Activated CD8-positive, alpha-beta T cell treated with anti-CD3 and anti-CD28 coated beads for 36 hours (primary cell): ENCODE data around the gene STXBP4. TPM values are rescaled to one million over a fixed set of nuclear protein-coding genes. Genes with fewer than 3 reads are reported as not detected.

Experiments used
- ATAC-seq: fragments of 200-7000 bp; cut with Tn5 transposase; one replicate; pipeline ENCODE4 v1.10.0; 2021; ENCODE audit warnings: mild to moderate bottlenecking, moderate library complexity
- CTCF ChIA-PET: fragments of 350-600 bp; sonication (Branson Sonifier 250); formaldehyde crosslinking; loops from one replicate; lab custom pipeline; 2021; ENCODE audit warnings: antibody characterized with exemption; lab: Charles Lee
- POLR2A ChIA-PET: fragments of 350-600 bp; sonication (Branson Sonifier 250); formaldehyde crosslinking; loops from one replicate; lab custom pipeline; 2021; ENCODE audit warnings: antibody characterized with exemption; lab: Charles Lee
- DNase-seq: peaks from one replicate; pipeline ENCODE4 v3.0.0-alpha.2; 2020
- H3K27ac Mint-ChIP-seq: one replicate; pipeline ENCODE4 v1.8.0; 2021; ENCODE audit warnings: mild to moderate bottlenecking, mixed read lengths
- H3K27me3 Mint-ChIP-seq: one replicate; pipeline ENCODE4 v1.8.0; 2021; ENCODE audit warnings: mixed read lengths
- H3K36me3 Mint-ChIP-seq: one replicate; pipeline ENCODE4 v1.8.0; 2021; ENCODE audit warnings: low read depth, mixed read lengths
- H3K4me1 Mint-ChIP-seq: one replicate; pipeline ENCODE4 v1.8.0; 2021; ENCODE audit warnings: low read depth, mixed read lengths
- H3K4me3 Mint-ChIP-seq: one replicate; pipeline ENCODE4 v1.8.0; 2021; ENCODE audit warnings: mild to moderate bottlenecking, moderate library complexity, mixed read lengths
- H3K9me3 Mint-ChIP-seq: one replicate; pipeline ENCODE4 v1.8.0; 2021; ENCODE audit warnings: mixed read lengths
- intact Hi-C: fragments of 100-400 bp; cut with micrococcal nuclease; formaldehyde crosslinking; loops from one replicate; pipeline ENCODE4 v1.10.0; 2022
- total RNA-seq, 2 experiments: library from RNA; stranded (reverse); gene quantifications; one replicate each; pipeline ENCODE4 v1.2.3, GENCODE V29; 2021
- TF ChIP-seq, protein P1 (sequence below): fragments of 200-600 bp; IDR thresholded peaks from one replicate; pipeline ENCODE4 v1.8.0; 2022; ENCODE audit warnings: antibody characterized with exemption, mild to moderate bottlenecking

STXBP4 gene
- total RNA-seq, 2 experiments from 2014 or later, result 4.8 to 6.4 TPM

DNA sequence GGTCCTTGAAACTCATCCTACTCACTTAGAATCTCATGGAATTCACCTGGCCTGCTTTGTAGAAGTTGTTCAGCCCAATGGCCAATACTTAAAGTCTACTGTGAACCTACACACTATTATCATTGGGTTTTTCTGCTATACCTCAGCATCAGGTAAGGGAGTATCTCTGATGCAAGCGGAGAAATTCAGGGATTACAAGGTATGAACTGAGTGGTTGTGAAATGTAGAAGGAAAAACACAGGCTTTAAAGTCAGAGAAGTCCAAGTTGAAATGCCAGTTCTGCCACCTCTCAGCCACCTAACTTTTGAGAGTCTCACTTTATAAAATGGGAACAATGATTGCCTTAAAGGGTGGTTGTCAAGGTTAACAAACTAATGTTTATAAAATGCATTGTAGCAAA lies 31.1 kb upstream of the STXBP4 start:
- CTCF ChIA-PET, result no interaction called here
- Mint-ChIP-seq H3K27ac (no peak overlapping the region), H3K4me1 (no peaks in the 10 kb centered on the region), H3K4me3 (no peak overlapping the region), H3K27me3 (peaks cover 4% of the 10 kb centered on the region), H3K36me3 (no peaks in the 10 kb centered on the region), H3K9me3 (no peaks in the 10 kb centered on the region)
- POLR2A ChIA-PET, result no interaction called here
- TF ChIP-seq, protein P1, sequence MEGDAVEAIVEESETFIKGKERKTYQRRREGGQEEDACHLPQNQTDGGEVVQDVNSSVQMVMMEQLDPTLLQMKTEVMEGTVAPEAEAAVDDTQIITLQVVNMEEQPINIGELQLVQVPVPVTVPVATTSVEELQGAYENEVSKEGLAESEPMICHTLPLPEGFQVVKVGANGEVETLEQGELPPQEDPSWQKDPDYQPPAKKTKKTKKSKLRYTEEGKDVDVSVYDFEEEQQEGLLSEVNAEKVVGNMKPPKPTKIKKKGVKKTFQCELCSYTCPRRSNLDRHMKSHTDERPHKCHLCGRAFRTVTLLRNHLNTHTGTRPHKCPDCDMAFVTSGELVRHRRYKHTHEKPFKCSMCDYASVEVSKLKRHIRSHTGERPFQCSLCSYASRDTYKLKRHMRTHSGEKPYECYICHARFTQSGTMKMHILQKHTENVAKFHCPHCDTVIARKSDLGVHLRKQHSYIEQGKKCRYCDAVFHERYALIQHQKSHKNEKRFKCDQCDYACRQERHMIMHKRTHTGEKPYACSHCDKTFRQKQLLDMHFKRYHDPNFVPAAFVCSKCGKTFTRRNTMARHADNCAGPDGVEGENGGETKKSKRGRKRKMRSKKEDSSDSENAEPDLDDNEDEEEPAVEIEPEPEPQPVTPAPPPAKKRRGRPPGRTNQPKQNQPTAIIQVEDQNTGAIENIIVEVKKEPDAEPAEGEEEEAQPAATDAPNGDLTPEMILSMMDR, result no peak
- ATAC-seq, result no peak
- DNase-seq, result no peak
- intact Hi-C loops, result no loop called here

DNA sequence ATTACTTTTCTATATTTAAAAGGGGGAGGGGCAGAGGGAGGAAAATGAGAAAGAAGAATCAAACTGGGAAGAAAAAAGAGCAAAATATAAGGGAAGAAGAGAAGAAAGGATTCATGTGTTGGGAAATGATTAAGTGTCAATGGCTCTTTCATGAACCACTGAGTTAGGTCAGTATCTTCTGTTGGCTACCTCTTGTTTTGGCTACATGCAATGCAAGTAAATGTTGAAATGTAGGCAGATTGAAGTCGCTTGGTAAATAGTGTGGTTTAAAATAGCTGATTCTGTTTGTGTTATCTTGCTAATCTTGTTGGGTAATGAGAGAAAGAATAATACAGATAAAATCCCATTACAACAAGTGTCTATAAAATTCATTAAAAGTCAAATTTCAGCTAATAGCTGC lies 27.3 kb upstream of the STXBP4 start:
- H3K27ac Mint-ChIP-seq, result no peak overlapping the region
- peaks cover 3% of the 10 kb centered on the region for H3K4me1 Mint-ChIP-seq
- no peak for DNase-seq
- ATAC-seq, result no peak
- peaks cover 4% of the 10 kb centered on the region for H3K27me3 Mint-ChIP-seq
- ChIA-PET POLR2A (no interaction called here), CTCF (no interaction called here)
- no peak overlapping the region for H3K4me3 Mint-ChIP-seq
- intact Hi-C loops, result no loop called here
- TF ChIP-seq, protein P1, result no peak
- no peaks in the 10 kb centered on the region for H3K9me3 Mint-ChIP-seq
- no peaks in the 10 kb centered on the region for H3K36me3 Mint-ChIP-seq

DNA sequence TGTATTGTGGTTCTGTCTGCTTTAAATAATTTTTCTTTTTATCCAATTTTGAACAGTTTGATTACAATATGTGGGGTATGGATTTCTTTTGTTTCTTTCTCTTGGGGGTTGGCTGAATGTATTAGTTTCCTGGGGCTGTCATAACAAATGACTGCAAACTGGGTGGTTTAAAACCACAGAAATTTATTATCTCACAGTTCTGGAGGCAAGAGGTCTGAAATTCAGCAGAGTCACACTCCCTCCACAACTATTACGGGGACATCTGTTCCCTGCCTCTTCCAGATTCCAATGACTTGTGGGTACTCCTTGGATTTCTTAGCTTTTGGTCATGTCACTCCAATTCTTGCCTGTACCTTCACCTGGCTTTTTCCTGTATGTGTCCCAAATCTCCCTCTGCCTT lies 23.8 kb upstream of the STXBP4 start:
- ChIA-PET CTCF (interaction anchor here (0.9 kb wide), 1 partner anchor 35 kb away, joined by 3 read pairs; no protein-coding TSS in a partner anchor), POLR2A (no interaction called here)
- Mint-ChIP-seq H3K9me3 (no peaks in the 10 kb centered on the region), H3K4me1 (peaks cover 7% of the 10 kb centered on the region), H3K4me3 (no peak overlapping the region), H3K27ac (no peak overlapping the region), H3K36me3 (no peaks in the 10 kb centered on the region), H3K27me3 (peaks cover 14% of the 10 kb centered on the region)
- ATAC-seq (no peak), DNase-seq (no peak)
- TF ChIP-seq, protein P1, result no peak
- intact Hi-C loops, result no loop called here

DNA sequence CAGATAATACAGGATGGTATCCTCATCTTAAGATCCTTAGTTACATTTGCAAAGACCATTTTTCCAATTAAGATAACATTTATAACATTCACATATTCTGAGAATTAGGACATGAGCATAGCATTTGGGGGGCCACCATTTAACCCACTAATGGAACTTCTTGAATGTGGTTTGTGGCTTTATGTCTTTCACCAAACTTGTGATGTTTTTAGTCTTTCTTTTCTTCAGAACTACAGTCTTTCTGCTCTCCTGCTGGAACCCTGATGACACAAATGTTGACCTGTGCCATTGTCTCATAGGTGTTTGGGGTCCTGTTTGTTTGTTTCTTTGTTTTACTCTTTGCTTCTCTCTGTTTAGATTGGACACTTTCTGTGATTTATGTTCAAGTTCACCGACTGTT lies 23.3 kb upstream of the STXBP4 start:
- H3K4me1 Mint-ChIP-seq, result peaks cover 7% of the 10 kb centered on the region
- H3K27ac Mint-ChIP-seq, result no peak overlapping the region
- H3K4me3 Mint-ChIP-seq, result no peak overlapping the region
- H3K9me3 Mint-ChIP-seq, result no peaks in the 10 kb centered on the region
- no peak for ATAC-seq
- ChIA-PET POLR2A (no interaction called here), CTCF (interaction anchor here (0.9 kb wide), 1 partner anchor 35 kb away, joined by 3 read pairs; no protein-coding TSS in a partner anchor)
- TF ChIP-seq, protein P1, result no peak
- H3K27me3 Mint-ChIP-seq, result peaks cover 14% of the 10 kb centered on the region
- no peaks in the 10 kb centered on the region for H3K36me3 Mint-ChIP-seq
- DNase-seq, result no peak
- intact Hi-C loops, result no loop called here

DNA sequence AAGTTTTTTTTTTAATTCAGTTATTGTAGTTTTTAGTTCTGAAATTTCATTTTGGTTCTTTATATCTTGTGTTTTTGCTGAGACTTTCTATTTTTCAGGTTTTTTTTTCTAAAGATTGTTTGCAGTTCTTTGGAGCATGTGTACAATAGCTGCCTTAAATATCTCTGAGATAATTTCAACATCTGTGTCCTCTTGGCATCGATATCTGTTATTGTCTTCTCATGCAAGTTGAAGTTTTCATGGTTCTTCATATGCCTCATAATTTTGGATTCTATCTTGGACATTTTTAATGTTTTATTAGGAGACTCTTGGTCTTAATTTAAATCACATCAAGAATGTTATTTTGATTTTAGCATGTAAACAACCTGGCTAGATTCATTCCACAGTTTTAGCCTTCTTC lies 22.9 kb upstream of the STXBP4 start:
- H3K9me3 Mint-ChIP-seq, result no peaks in the 10 kb centered on the region
- no peak overlapping the region for H3K4me3 Mint-ChIP-seq
- intact Hi-C loops, result no loop called here
- TF ChIP-seq, protein P1, result no peak
- no peak overlapping the region for H3K27ac Mint-ChIP-seq
- ChIA-PET POLR2A (no interaction called here), CTCF (interaction anchor here (0.9 kb wide), 1 partner anchor 34 kb away, joined by 3 read pairs; no protein-coding TSS in a partner anchor)
- no peaks in the 10 kb centered on the region for H3K36me3 Mint-ChIP-seq
- peaks cover 7% of the 10 kb centered on the region for H3K4me1 Mint-ChIP-seq
- no peak for DNase-seq
- ATAC-seq, result no peak
- peaks cover 14% of the 10 kb centered on the region for H3K27me3 Mint-ChIP-seq
